Psoas muscle (tissue), 8 donors: ENCODE results near the gene RRBP1. TPM values are rescaled to one million over a fixed set of nuclear protein-coding genes. Genes with fewer than 3 reads are reported as not detected.

Experiments used
- ATAC-seq, 4 donors: fragments of 200-7000 bp; cut with Tn5 transposase; one replicate each; pipeline ENCODE4 v1.9.1; 2020; ENCODE audit warnings: moderate library complexity in 3 of 4, mild to moderate bottlenecking in 2 of 4
- DNase-seq, 2 donors: peaks; one replicate each; pipeline ENCODE4 v3.0.0-alpha.2; 2020
- H3K27ac ChIP-seq: fragments of 200-600 bp; one replicate; pipeline ENCODE4 v1.8.0; 2022
- H3K27me3 ChIP-seq, 3 donors: fragments of 200-600 bp in 1 of 3; one replicate each; pipeline versions ENCODE4 v1.6.1 to v1.8.0; 2013 to 2022; ENCODE audit warnings: low read length in 2 of 3, mild to moderate bottlenecking in 2 of 3, moderate library complexity in 1 of 3; ENCODE audit not compliant: insufficient read depth in 3 of 3
- H3K36me3 ChIP-seq, 2 donors: fragments of 200-600 bp in 1 of 2; one replicate each; pipeline versions ENCODE4 v1.6.1 to v1.8.0; 2013 to 2022; ENCODE audit warnings: low read depth in 1 of 2, mild to moderate bottlenecking in 1 of 2, moderate library complexity in 1 of 2; ENCODE audit not compliant: insufficient read depth in 1 of 2
- H3K4me1 ChIP-seq: fragments of 200-600 bp; one replicate; pipeline ENCODE4 v1.8.0; 2022
- H3K4me3 ChIP-seq: fragments of 200-600 bp; one replicate; pipeline ENCODE4 v1.8.0; 2022; ENCODE audit warnings: mild to moderate bottlenecking
- H3K9me3 ChIP-seq: fragments of 200-600 bp; one replicate; pipeline ENCODE4 v1.8.0; 2022
- WGBS, 3 donors: extraction: QIAGEN DNeasy Blood & Tissue Kit; methylation state at CpG; one replicate each; pipeline versions ENCODE4 v1.1.6 to v1.1.7; 2013; 5-methylcytosine and 5-hydroxymethylcytosine counted together
- intact Hi-C, 2 donors: fragments of 100-400 bp; cut with DNase I; formaldehyde crosslinking; loops; one replicate each; pipeline versions ENCODE4 v1.11.0 to v1.14.2; 2022
- polyA plus RNA-seq, 3 donors: library from polyadenylated mRNA; stranded (reverse); fragments of 200-250 nt; gene quantifications; one replicate each; pipeline ENCODE4 v1.2.3, GENCODE V29; 2013
- total RNA-seq, 4 donors: library from RNA; stranded (reverse); fragmentation: NEBNext Ultra II Directional in 2 of 4; extraction: Animal tissue kit (Norgen Biotek cat#: 25700) in 2 of 4; gene quantifications; one replicate each; pipeline versions ENCODE4 v1.2.1 to v1.2.4, GENCODE V29; 2021 to 2023
- TF ChIP-seq, protein P1 (sequence below): fragments of 200-600 bp; IDR thresholded peaks from one replicate; pipeline ENCODE4 v1.8.0; 2022; ENCODE audit warnings: antibody characterized with exemption
- donor health status: healthy with polysubstance abuse.
- donor health status: DM: no; HTN: no; CAD: no; lungs with moderate emphysema.
- donor health status: Bipolar disorder and iron deficiency.
- donor health status: healthy.
- donor health status: DM: yes; HTN: yes; CAD: no.
- donor health status: DM: no; HTN: no; CAD: no.
- donor health status: DM: no; HTN: no; CAD: no.
- donor health status: DM: yes; HTN: yes; CAD: no.

Gene RRBP1
- total and polyA plus RNA-seq, 7 donors, result 14.2 to 40.8 (median 21.8) TPM

- no peak for ATAC-seq
- intact Hi-C loops, result loop anchor here (1.0 to 5.0 kb wide), 5 partner anchors 216 to 321 kb away; no protein-coding TSS in a partner anchor
- 0% methylated on average over 5 to 65 of the region's 65 CpGs for WGBS, 3 donors
These were observed 328 bp downstream of the RRBP1 start for GRCh38 chr20:17681726-17682102.

GRCh38 chr20:17680836-17681725 lies 961 bp downstream of the RRBP1 start:
- no peaks in the 10 kb centered on the region for H3K27me3 ChIP-seq
- ATAC-seq (peak; percentile 57 to 62 (median 60)), DNase-seq (peak; percentile 88 to 92)
- TF ChIP-seq, protein P1, sequence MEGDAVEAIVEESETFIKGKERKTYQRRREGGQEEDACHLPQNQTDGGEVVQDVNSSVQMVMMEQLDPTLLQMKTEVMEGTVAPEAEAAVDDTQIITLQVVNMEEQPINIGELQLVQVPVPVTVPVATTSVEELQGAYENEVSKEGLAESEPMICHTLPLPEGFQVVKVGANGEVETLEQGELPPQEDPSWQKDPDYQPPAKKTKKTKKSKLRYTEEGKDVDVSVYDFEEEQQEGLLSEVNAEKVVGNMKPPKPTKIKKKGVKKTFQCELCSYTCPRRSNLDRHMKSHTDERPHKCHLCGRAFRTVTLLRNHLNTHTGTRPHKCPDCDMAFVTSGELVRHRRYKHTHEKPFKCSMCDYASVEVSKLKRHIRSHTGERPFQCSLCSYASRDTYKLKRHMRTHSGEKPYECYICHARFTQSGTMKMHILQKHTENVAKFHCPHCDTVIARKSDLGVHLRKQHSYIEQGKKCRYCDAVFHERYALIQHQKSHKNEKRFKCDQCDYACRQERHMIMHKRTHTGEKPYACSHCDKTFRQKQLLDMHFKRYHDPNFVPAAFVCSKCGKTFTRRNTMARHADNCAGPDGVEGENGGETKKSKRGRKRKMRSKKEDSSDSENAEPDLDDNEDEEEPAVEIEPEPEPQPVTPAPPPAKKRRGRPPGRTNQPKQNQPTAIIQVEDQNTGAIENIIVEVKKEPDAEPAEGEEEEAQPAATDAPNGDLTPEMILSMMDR, result peak; percentile 82
- no peaks in the 10 kb centered on the region for H3K9me3 ChIP-seq
- H3K4me3 ChIP-seq, result peak overlapping the region; percentile 75
- intact Hi-C loops, result loop anchor here (1.0 to 5.0 kb wide), 5 partner anchors 216 to 321 kb away; no protein-coding TSS in a partner anchor
- 1 to 4% (median 2%) methylated on average over 45 to 110 of the region's 110 CpGs for WGBS, 3 donors
- H3K4me1 ChIP-seq, result peaks cover 16% of the 10 kb centered on the region
- peak overlapping the region; percentile 81 for H3K27ac ChIP-seq
- peaks cover 0 to 6% of the 10 kb centered on the region in 2 donors for H3K36me3 ChIP-seq

More at GRCh38 chr20:17681726-17682102, 328 bp downstream of the RRBP1 start:
- H3K27ac ChIP-seq, result peak overlapping the region; percentile 81
- no peaks in the 10 kb centered on the region for H3K27me3 ChIP-seq
- H3K4me1 ChIP-seq, result peaks cover 16% of the 10 kb centered on the region
- H3K4me3 ChIP-seq, result peak overlapping the region; percentile 75
- no peaks in the 10 kb centered on the region for H3K9me3 ChIP-seq
- TF ChIP-seq, protein P1, result no peak
- no peak for DNase-seq
- H3K36me3 ChIP-seq, result peaks cover 0 to 6% of the 10 kb centered on the region in 2 donors

DNA sequence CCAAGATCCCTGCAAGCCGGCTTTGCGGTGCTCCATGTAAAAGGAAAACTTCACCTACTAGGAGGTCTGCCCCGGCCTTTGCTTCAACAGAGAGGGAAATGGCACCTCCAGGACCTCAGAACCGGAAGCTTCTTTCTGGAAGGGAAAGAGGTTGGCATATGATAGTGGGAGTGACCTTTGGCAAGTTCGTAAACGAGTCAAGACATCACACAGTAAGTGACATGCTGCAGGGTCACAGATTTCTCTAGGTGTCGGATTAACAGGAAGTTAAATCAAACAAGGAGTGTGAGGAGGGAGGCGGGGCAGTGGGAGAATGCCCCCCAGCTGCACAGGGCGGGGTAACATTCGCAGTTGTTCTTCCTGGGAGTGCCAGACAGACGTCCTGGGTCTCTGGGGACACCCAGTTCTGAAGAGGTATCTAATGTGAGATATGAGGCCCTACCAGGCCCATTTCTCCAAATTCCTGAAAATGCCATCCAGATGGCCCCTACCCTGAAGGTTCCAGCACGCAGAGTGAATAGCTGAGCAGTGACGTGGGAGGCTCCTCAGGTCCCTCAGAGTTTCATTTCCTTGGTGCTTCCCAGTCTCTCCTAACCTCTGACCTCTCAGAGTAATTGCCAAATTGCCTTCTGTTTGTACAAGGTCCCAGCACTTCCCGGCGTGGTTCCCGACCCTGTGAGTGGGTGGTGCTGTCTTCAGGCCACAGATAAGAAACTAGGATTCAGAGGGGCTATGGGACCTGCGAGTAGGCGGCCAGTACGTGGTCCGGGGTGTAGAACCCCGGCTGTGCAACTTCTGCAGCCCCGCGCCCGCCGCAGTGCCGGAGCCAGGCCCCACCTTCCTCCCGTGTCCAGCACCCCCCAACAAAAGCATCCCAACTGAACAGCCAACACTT lies 1.9 kb downstream of the RRBP1 start:
- WGBS, 3 donors, result 24 to 38% (median 32%) methylated on average over 27 of the region's 27 CpGs
- Histone ChIP-seq H3K27ac (peak overlapping the region; percentile 81), H3K9me3 (no peaks in the 10 kb centered on the region), H3K4me3 (peak overlapping the region; percentile 75), H3K27me3 (no peaks in the 10 kb centered on the region), H3K36me3 (peaks cover 0 to 6% of the 10 kb centered on the region in 2 donors), H3K4me1 (peaks cover 22% of the 10 kb centered on the region)
- peak; percentile 58 to 72 for DNase-seq
- no peak for ATAC-seq
- intact Hi-C loops, result loop anchor here (2.0 to 5.0 kb wide), 4 partner anchors 217 to 322 kb away; no protein-coding TSS in a partner anchor
- TF ChIP-seq, protein P1, result no peak

- TF ChIP-seq, protein P1, result no peak
- ATAC-seq (no peak), DNase-seq (no peak)
- Histone ChIP-seq H3K4me3 (no peak overlapping the region), H3K9me3 (no peaks in the 10 kb centered on the region), H3K4me1 (peaks cover 22% of the 10 kb centered on the region), H3K36me3 (peaks cover 0 to 6% of the 10 kb centered on the region in 2 donors), H3K27me3 (no peaks in the 10 kb centered on the region), H3K27ac (no peak overlapping the region)
- intact Hi-C loops, result no loop called here
- WGBS, 3 donors, result 73 to 80% (median 73%) methylated on average over 3 of the region's 3 CpGs
These were observed 3.2 kb downstream of the RRBP1 start for GRCh38 chr20:17678886-17679285.
